D341Med (cell line): ENCODE data around the gene FOXJ1.

Source experiments
- DNase-seq: peaks from one replicate; pipeline ENCODE4 v3.0.0; 2012; ENCODE audit warnings: low spot score

FOXJ1 gene

GRCh38 chr17:76123749-76124581 lies 17.1 kb downstream of the FOXJ1 start:
- peak; percentile 40 for DNase-seq

GRCh38 chr17:76123191-76123499 lies 17.9 kb downstream of the FOXJ1 start:
- DNase-seq: no peak

DNA sequence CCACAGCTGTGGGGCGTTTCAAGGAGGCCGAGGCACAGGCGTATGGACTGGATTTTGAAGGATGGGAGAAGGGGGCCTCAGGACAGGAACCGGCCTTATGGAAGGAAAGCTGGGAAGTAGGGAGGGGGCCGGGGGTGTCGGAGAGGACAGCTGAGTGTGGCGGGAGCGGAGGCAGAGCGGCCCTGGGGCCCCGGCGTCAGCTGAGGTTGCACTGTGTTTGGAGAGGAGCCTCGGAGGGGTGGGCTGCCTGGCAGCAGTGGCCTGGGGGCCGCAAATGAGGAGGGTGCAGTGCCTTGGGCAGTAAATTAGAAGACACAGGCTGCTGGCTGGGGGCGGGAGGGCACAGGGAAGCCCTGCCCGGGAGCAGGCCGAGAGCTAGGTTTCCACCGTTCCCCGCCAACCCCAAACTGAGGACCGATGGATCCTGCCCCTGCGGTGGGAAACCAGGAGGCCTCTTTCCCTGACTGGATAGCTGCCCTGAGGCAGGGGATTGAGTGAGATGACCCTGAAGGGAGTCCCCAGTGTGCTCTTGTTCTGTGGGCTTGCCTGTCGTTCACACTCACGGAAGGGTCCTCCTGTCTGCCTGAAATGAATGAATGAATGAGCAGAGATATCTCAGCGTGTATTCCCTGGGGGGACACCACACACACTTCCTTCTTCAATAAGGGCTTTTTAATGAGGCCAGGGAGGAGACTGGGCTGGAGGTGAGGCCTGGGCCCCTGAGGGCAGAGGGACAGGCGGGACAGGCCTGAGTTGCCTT lies 18.4 kb downstream of the FOXJ1 start:
- DNase-seq: peak; percentile 49

GRCh38 chr17:76121932-76122430 lies 19.1 kb downstream of the FOXJ1 start:
- no peak for DNase-seq

DNA sequence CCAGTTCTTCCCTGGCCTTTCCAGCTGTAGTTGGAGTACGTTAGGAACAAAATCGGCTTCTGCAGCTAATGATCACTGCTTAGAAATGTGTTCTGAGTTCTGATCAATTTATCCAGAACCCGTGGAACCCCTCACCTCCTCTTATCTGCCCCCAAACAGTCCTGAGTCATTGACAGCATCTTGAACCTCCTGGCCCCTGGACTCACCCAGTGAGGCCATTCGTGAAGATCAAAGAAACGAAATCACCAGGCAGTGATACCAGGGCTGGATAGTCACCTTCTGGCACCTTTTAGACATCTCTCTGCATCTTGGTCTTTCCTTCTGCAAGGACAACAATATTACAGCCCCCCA lies 20.4 kb downstream of the FOXJ1 start:
- no peak for DNase-seq

DNA sequence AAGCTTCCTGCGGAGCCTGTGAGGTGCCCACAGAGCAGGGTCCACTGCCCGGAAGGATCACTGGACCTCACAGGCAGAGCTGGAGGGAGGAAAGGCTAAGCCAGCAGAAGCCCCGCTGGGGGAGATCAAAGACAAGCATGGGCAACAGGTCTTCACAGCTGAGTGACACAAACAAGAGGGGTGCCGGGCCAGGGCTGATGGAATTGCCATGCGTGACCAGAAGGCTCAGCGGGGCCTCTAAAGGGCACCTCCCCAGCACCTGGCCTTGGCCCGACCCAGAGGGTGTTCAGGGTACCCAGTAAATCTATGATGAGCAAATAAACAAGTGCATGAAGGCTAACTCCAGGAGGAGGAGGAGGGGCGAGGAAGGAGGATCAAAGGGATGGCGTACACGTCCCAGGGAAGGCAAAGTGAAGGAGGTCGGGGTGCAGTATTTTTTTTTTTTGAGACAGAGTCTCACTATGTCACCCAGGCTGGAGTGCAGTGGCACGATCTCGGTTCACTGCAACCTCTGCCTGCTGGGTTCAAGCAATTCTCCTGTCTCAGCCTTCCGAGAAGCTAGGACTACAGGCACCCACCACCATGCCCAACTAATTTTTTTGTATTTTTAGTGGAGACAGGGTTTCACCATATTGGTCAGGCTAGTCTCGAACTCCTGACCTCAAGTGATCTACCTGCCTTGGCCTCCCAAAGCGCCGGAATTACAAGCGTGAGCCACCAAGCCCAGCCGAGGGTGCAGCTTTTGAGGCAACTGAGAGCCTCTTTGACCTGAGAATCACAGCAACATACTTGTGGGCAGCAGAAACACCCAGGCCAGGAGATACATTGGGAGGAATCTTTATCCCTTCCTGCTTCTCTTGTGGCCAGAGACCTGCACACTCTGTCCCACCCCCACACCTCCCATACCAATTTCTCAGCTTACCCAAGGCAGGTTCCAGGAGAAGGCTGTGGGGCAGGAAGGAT lies 21.4 kb downstream of the FOXJ1 start:
- DNase-seq: peak; percentile 34

DNA sequence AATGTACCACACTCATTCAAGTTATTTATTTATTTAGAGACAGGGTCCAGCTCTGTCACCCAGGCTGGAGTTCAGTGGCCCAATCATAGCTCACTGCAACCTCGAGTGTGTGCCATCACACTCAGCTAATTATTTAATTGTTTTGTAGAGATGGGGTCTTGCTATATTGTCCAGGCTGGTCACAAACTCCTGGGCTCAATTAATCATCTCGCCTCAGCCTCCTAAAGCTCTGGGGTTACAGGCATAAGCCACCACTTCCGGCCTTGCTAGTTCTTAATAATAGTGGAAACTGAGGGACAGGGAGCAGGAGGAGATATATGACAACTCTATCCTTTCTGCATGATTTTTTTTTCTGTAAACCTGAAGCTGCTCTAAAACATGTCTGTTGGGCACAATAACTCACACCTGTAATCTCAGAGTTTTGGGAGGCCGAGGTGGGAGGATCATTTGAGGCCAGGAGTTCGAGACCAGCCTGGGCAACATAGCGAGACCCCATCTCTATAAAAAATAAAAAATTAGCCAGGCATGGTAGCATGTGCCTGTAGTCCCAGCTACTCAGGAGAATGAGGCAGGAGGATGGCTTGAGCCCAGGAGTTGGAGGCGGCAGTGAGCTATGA lies 25.8 kb downstream of the FOXJ1 start:
- DNase-seq: no peak

- no peak for DNase-seq
Observed at GRCh38 chr17:76111956-76112355, 29.1 kb downstream of the FOXJ1 start.

GRCh38 chr17:76107509-76107908 lies 33.5 kb downstream of the FOXJ1 start:
- no peak for DNase-seq

DNA sequence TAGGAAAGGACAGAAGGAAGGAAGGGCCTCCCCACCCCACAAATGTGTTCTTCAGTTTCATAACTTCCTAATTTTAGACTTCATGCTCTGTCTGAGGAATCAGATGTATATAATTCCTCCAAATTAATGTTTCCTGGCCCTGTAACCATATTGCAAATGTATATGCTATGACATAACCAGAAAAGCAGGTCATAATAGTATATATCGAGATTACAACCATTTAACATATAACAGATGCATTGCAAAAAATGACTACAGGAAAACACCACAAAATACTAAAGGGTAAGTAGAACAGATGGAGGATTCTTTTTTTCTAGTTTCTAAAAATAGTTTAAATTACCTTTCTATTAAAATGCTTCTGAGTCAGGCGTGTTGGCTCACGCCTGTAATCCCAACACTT lies 34.3 kb downstream of the FOXJ1 start:
- no peak for DNase-seq

DNA sequence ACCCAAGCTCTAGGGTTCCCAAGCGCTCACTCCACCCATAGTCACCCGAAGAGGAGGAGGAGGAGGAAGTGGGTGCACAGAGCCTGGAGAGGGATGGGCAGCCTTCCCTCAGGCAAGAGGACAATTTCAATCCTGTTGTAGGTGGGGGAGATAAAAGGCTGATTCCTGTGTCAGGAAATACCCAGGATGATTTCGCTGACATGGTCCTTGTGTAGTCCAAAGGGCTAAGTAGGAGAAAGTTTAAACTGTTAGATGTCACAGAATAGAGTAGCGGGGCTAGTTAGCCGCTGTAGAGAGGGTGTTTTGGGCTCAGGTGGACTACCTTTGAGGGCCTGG lies 36.2 kb downstream of the FOXJ1 start:
- DNase-seq: no peak

GRCh38 chr17:76104140-76104895 lies 36.7 kb downstream of the FOXJ1 start:
- no peak for DNase-seq

DNA sequence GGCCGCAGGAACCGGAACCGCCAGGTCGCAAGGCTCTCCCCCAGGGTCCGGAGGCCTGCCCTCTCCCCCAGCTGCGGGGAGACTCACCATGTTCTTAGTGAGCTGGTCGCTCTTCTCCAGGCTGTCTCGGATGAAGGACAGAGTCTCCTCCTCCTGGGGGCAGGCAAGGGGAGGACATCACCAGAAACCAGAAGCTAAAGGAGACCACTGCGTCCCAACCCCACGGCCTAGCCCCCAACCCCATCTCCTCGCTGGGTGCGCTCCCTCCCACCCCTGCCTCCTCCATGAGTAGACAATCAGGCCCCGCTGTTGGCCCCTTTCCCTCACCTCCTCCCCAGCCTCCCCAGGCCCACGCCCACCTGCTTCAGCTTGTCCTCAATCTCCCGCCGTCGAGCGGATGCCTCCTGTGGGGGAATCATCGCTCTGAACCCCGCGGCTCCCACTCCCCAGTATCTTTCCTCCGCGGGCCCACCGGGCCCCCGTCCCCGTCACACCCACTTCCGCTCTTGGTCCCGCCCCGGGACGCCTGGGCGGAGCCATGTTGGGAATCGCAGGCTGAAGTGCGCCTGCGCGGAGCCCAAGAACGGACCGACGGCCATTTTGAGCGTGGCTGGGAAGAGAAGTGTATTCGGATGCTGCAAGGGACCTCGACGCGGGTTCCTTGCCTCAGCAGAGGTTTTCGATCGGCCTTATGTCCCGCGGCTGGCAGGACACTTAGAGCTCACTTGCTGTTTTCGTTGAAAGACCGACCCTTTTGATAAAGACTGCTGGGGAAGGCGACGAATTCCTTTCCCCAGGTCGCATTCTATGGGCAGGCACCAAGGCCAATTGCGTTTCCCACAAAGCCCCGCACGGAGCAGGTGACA lies 37.5 kb downstream of the FOXJ1 start, which contains the start of gene EXOC7:
EXOC7 (minus strand) TSS at position 514 of the 866 bp plus-strand sequence; CDS start at position 419, 95 bp downstream.
- peak; percentile 100 for DNase-seq

DNA sequence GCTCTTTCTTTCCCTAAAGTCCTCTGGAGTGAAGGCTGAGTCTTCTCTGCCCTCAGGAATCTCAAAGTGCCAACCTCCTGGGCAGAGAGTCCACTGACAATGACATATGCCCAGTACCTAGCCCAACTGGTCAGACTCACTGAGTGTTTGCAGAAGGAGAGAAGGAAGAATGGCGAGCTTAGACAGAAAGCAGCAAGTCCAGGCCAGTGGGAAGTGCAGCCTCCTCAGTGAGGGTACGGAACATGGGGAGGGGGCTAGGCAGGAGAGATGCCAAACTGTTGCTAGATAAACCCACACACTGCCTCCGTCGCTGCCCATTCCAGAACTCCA lies 38.1 kb downstream of the FOXJ1 start:
- DNase-seq: no peak

DNA sequence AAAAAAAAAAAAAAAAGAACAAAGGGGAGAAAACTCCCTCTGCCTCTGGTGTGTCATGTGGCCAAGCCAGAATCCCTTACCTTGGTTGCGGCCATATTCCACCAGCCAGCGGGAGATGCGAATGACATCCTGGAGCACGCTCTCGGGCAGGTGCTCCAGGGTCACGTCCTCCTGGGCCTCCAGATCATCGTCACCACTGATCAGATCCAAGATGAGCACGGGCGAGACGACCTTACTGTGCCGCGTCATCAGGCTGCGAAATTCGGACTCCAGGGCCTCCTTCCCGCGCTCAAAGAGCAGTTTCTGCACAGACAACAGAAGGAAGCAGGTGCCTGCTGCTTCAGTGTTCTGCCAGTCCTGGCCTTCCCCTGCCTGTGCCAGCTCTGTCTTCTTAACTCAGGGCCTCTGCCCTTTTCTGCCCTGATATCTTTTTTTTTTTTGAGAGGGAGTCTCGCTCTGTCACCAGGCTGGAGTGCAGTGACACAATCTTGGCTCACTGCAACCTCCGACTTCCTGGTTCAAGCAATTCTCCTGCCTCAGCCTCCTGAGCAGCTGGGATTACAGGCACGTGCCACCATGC lies 43.2 kb downstream of the FOXJ1 start:
- DNase-seq: no peak

DNA sequence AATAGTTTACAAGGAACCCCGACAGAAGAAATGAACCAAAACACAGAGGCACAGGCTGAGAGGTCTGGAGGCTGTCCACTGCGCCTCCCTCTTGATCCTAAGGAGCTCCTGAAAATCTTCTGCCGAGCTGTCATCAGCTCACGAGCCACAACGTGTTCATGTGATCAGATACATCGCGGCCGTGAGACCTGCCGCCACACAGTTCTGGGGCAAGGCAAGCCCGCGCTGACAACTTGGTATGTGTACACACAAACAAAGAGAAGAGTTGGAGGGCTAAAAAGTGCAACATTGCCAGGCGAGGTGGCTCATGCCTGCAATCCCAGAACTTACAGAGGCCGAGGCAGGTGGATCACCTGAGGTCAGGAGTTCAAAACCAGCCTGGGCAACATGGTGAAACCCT lies 45.1 kb downstream of the FOXJ1 start:
- DNase-seq: no peak

GRCh38 chr17:76094046-76094445 lies 47.0 kb downstream of the FOXJ1 start:
- peak; percentile 27 for DNase-seq

GRCh38 chr17:76092526-76093413 lies 48.3 kb downstream of the FOXJ1 start:
- peak; percentile 28 for DNase-seq
